Endodermal cell (in vitro differentiated cells): Measurements from ENCODE around the gene RPL36AL. TPM values are rescaled to one million over a fixed set of nuclear protein-coding genes. Genes with fewer than 3 reads are reported as not detected.

ENCODE experiments used
- DNase-seq: peaks from one replicate; pipeline ENCODE4 v3.0.0-alpha.2; 2017
- H3K27ac ChIP-seq: 2 replicates; pipeline ENCODE4 v1.5.1; 2013; ENCODE audit warnings: mild to moderate bottlenecking, low read depth, low read length, moderate library complexity
- H3K27me3 ChIP-seq: 2 replicates; pipeline ENCODE4 v1.6.1; 2013; ENCODE audit warnings: mild to moderate bottlenecking, low read length, moderate library complexity; ENCODE audit not compliant: insufficient read depth, control insufficient read depth, poor library complexity, severe bottlenecking
- H3K36me3 ChIP-seq: 2 replicates; pipeline ENCODE4 v1.7.0; 2013; ENCODE audit warnings: mild to moderate bottlenecking, low read length, moderate library complexity; ENCODE audit not compliant: control insufficient read depth, insufficient read depth
- H3K4me1 ChIP-seq: one replicate; pipeline ENCODE4 v1.7.0; 2013; ENCODE audit warnings: low read length; ENCODE audit not compliant: control insufficient read depth, insufficient read depth
- H3K4me3 ChIP-seq: 2 replicates; pipeline ENCODE4 v1.5.1; 2013; ENCODE audit warnings: mild to moderate bottlenecking, low read length, moderate library complexity
- H3K9ac ChIP-seq: 2 replicates; pipeline ENCODE4 v1.6.1; 2013; ENCODE audit warnings: mild to moderate bottlenecking, low read length, moderate library complexity; ENCODE audit not compliant: poor library complexity, severe bottlenecking; ENCODE audit errors: extremely low read depth
- H3K9me3 ChIP-seq: 2 replicates; pipeline ENCODE4 v1.6.1; 2013; ENCODE audit warnings: mild to moderate bottlenecking, low read length, moderate library complexity; ENCODE audit not compliant: control insufficient read depth
- H3K27ac Mint-ChIP-seq: 2 replicates; pipeline ENCODE4 v1.8.0; 2020; ENCODE audit warnings: mixed read lengths
- H3K27me3 Mint-ChIP-seq: 2 replicates; pipeline ENCODE4 v1.8.0; 2021; ENCODE audit warnings: mild to moderate bottlenecking, mixed read lengths; ENCODE audit not compliant: insufficient read depth
- H3K36me3 Mint-ChIP-seq: 2 replicates; pipeline ENCODE4 v1.8.0; 2020; ENCODE audit warnings: low read depth, mixed read lengths
- H3K4me1 Mint-ChIP-seq: 2 replicates; pipeline ENCODE4 v1.8.0; 2020; ENCODE audit warnings: mixed read lengths
- H3K4me3 Mint-ChIP-seq: 2 replicates; pipeline ENCODE4 v1.8.0; 2020; ENCODE audit warnings: mild to moderate bottlenecking, moderate library complexity, mixed read lengths
- H3K9me3 Mint-ChIP-seq: 2 replicates; pipeline ENCODE4 v1.8.0; 2020; ENCODE audit warnings: mild to moderate bottlenecking, mixed read lengths
- WGBS, 2 experiments: methylation state at CpG; one replicate each; pipeline versions ENCODE4 v1.1.5 to v1.1.7; 2013; ENCODE audit warnings: missing lambda C conversion rate in 2 of 2, mixed read lengths in 1 of 2; ENCODE audit not compliant: insufficient coverage in 1 of 2, insufficient read length in 1 of 2; 5-methylcytosine and 5-hydroxymethylcytosine counted together
- total RNA-seq, 2 donors: library from RNA; stranded (reverse); fragmentation: NEBNext Ultra II Directional in 1 of 2; extraction: Animal tissue kit (Norgen Biotek cat#: 25700) in 1 of 2; gene quantifications; 2 replicates in 1 of 2; 3 replicates in 1 of 2; pipeline ENCODE4 v1.2.1, GENCODE V29; 2021
- TF ChIP-seq, protein P1 (sequence below): fragments of 200-600 bp; sonication (generic); conservative IDR thresholded peaks from 2 replicates; pipeline ENCODE4 v1.5.0; 2021; ENCODE audit warnings: antibody characterized with exemption, mild to moderate bottlenecking

Gene RPL36AL
- total RNA-seq, 2 donors from 2014 or later = 167 to 176 TPM

GRCh38 chr14:49583629-49584028 is 36.8 kb downstream of the RPL36AL start:
- Histone ChIP-seq H3K9ac (peak overlapping the region; percentile 81), H3K4me1 (no peaks in the 10 kb centered on the region), H3K4me3 (peak overlapping the region; percentile 91), H3K36me3 (peaks cover 37% of the 10 kb centered on the region), H3K9me3 (no peaks in the 10 kb centered on the region), H3K27ac (no peak overlapping the region), H3K27me3 (no peaks in the 10 kb centered on the region)
- peak overlapping the region; percentile 100 for H3K27ac Mint-ChIP-seq
- peaks cover 46% of the 10 kb centered on the region for H3K36me3 Mint-ChIP-seq
- peak overlapping the region; percentile 100 for H3K4me3 Mint-ChIP-seq
- H3K4me1 Mint-ChIP-seq = peaks cover 22% of the 10 kb centered on the region
- TF ChIP-seq, protein P1, sequence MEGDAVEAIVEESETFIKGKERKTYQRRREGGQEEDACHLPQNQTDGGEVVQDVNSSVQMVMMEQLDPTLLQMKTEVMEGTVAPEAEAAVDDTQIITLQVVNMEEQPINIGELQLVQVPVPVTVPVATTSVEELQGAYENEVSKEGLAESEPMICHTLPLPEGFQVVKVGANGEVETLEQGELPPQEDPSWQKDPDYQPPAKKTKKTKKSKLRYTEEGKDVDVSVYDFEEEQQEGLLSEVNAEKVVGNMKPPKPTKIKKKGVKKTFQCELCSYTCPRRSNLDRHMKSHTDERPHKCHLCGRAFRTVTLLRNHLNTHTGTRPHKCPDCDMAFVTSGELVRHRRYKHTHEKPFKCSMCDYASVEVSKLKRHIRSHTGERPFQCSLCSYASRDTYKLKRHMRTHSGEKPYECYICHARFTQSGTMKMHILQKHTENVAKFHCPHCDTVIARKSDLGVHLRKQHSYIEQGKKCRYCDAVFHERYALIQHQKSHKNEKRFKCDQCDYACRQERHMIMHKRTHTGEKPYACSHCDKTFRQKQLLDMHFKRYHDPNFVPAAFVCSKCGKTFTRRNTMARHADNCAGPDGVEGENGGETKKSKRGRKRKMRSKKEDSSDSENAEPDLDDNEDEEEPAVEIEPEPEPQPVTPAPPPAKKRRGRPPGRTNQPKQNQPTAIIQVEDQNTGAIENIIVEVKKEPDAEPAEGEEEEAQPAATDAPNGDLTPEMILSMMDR = no peak
- WGBS, 2 experiments = 86 to 97% methylated on average over 2 to 6 of the region's 6 CpGs
- no peak for DNase-seq
- H3K9me3 Mint-ChIP-seq = no peaks in the 10 kb centered on the region
- H3K27me3 Mint-ChIP-seq = no peaks in the 10 kb centered on the region

- Histone ChIP-seq H3K9ac (no peak overlapping the region), H3K27ac (no peak overlapping the region), H3K9me3 (no peaks in the 10 kb centered on the region), H3K36me3 (peaks cover 45% of the 10 kb centered on the region), H3K27me3 (no peaks in the 10 kb centered on the region), H3K4me3 (peak overlapping the region; percentile 0), H3K4me1 (no peaks in the 10 kb centered on the region)
- peaks cover 54% of the 10 kb centered on the region for H3K36me3 Mint-ChIP-seq
- peaks cover 22% of the 10 kb centered on the region for H3K4me1 Mint-ChIP-seq
- no peak overlapping the region for H3K4me3 Mint-ChIP-seq
- 95% methylated on average over 2 to 4 of the region's 4 CpGs for WGBS, 2 experiments
- no peaks in the 10 kb centered on the region for H3K9me3 Mint-ChIP-seq
- H3K27ac Mint-ChIP-seq = peak overlapping the region; percentile 87
- TF ChIP-seq, protein P1 = no peak
- no peaks in the 10 kb centered on the region for H3K27me3 Mint-ChIP-seq
- no peak for DNase-seq
Measured at GRCh38 chr14:49582113-49582977, 38.1 kb downstream of the RPL36AL start.

GRCh38 chr14:49581209-49582112 is 39.0 kb downstream of the RPL36AL start:
- peaks cover 52% of the 10 kb centered on the region for H3K36me3 ChIP-seq
- peaks cover 62% of the 10 kb centered on the region for H3K36me3 Mint-ChIP-seq

More at GRCh38 chr14:49581209-49582112, 39.0 kb downstream of the RPL36AL start:
- DNase-seq = peak; percentile 55
- Mint-ChIP-seq H3K4me3 (no peak overlapping the region), H3K9me3 (no peaks in the 10 kb centered on the region), H3K27me3 (no peaks in the 10 kb centered on the region), H3K27ac (peak overlapping the region; percentile 87), H3K4me1 (peaks cover 22% of the 10 kb centered on the region)
- Histone ChIP-seq H3K27me3 (no peaks in the 10 kb centered on the region), H3K27ac (no peak overlapping the region), H3K4me3 (no peak overlapping the region), H3K4me1 (no peaks in the 10 kb centered on the region), H3K9me3 (no peaks in the 10 kb centered on the region), H3K9ac (no peak overlapping the region)
- TF ChIP-seq, protein P1 = no peak
- 90 to 93% methylated on average over 6 to 9 of the region's 9 CpGs for WGBS, 2 experiments
